KOPT-K1 (cell line): Measurements from ENCODE around the gene KCNAB2.

Experiments
- H3K27ac ChIP-seq: fragments of 200-600 bp; sonication (generic); 2 replicates; pipeline ENCODE4 v1.5.1; 2016; ENCODE audit warnings: antibody characterized with exemption, mild to moderate bottlenecking, low read depth, low read length; ENCODE audit not compliant: poor library complexity, severe bottlenecking
- H3K36me3 ChIP-seq: fragments of 200-600 bp; sonication (generic); 2 replicates; pipeline ENCODE4 v1.5.1; 2017; ENCODE audit warnings: antibody characterized with exemption, mild to moderate bottlenecking, low read length, moderate library complexity; ENCODE audit not compliant: insufficient read depth
- H3K9me3 ChIP-seq: fragments of 200-600 bp; sonication (generic); 2 replicates; pipeline ENCODE4 v1.5.1; 2017; ENCODE audit warnings: antibody characterized with exemption, low read length, mild to moderate bottlenecking; ENCODE audit not compliant: insufficient read depth, poor library complexity, severe bottlenecking

Gene KCNAB2

GRCh38 chr1:6130036-6130435 lies 84.3 kb downstream of the KCNAB2 start:
- peaks cover 21% of the 10 kb centered on the region for H3K9me3 ChIP-seq
- no peaks in the 10 kb centered on the region for H3K36me3 ChIP-seq
- no peak overlapping the region for H3K27ac ChIP-seq

DNA sequence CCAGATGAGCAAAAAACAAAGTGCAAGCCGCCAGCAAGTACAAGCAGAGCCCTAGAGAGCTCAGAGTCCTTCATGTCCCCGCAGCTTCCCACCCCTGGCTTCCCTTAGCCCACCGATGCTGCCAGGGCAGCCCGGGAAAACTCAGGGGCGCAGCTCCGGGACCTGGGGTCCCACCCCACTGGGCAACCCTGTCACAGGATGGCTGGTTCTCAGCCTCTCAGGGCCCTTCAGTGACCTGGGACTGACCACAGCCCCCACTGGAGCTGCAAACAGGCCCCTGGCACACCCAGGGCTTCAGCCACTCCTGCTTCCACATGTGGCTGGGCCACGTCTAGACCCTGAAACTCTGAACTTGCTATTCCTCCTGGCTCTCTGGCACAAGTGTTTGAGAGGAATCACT lies 84.9 kb downstream of the KCNAB2 start:
- Histone ChIP-seq H3K36me3 (no peaks in the 10 kb centered on the region), H3K9me3 (peaks cover 21% of the 10 kb centered on the region), H3K27ac (no peak overlapping the region)

DNA sequence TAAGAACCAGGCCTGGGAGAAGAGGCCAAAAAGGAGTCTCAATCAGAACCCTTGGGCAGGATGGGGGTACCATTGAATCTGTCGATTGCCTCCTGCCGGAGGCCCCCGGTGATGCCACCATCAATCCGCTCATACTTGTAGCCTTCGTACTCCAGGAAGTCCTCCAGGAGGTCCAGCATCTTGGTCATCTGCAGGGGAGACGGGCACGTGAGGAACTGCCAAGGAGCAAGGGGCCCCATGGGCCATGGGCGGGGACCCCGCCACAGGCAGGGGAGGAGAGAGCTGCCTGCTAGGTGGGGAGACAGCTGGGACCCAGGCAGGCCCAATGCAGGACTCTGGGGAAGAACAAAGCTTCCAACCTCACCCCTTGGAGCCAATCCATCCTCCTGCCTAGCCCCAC lies 85.9 kb downstream of the KCNAB2 start:
- Histone ChIP-seq H3K9me3 (peaks cover 21% of the 10 kb centered on the region), H3K27ac (no peak overlapping the region)

DNA sequence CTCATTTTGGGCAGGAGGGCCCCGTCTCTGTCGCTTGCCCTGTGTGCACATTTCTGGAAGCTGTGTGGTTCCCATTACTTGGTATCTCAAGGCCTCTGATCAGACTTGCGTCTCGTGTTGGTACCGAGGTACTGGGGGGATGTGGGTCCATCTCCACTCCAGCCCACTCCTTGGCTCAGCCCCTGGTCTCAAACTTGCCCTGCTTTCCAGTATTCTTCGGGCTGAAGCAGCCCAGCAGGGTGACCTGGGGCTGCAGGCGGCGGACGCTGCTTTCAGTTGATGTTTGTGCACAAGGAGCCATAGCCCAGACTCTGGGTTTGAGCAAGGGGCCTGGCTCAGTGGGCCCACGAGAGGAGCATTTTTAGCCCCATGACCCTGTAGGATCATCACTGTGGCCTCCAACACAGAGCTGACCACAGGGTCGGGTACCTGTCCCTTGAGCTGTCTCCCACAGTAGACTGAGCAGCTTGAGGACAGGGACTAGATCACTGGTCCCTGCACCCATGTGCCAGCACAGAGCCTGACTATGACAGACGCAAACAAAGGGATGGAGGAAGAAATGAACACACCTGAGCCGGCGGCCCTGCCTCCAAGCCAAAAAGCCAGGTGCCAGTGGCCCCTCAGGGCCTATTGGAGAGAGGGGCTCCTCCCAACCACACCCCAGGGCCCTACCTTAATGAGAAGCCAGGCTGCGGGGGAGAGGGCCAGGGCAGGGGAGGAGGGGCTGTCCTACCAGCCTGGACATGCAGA lies 87.6 kb downstream of the KCNAB2 start:
- Histone ChIP-seq H3K9me3 (peaks cover 21% of the 10 kb centered on the region), H3K27ac (no peak overlapping the region), H3K36me3 (no peaks in the 10 kb centered on the region)

More for the DNA sequence above, 85.9 kb downstream of the KCNAB2 start:
- H3K36me3 ChIP-seq: no peaks in the 10 kb centered on the region

GRCh38 chr1:6134206-6134605 lies 88.5 kb downstream of the KCNAB2 start:
- no peak overlapping the region for H3K27ac ChIP-seq
- H3K36me3 ChIP-seq: no peaks in the 10 kb centered on the region
- peaks cover 21% of the 10 kb centered on the region for H3K9me3 ChIP-seq

DNA sequence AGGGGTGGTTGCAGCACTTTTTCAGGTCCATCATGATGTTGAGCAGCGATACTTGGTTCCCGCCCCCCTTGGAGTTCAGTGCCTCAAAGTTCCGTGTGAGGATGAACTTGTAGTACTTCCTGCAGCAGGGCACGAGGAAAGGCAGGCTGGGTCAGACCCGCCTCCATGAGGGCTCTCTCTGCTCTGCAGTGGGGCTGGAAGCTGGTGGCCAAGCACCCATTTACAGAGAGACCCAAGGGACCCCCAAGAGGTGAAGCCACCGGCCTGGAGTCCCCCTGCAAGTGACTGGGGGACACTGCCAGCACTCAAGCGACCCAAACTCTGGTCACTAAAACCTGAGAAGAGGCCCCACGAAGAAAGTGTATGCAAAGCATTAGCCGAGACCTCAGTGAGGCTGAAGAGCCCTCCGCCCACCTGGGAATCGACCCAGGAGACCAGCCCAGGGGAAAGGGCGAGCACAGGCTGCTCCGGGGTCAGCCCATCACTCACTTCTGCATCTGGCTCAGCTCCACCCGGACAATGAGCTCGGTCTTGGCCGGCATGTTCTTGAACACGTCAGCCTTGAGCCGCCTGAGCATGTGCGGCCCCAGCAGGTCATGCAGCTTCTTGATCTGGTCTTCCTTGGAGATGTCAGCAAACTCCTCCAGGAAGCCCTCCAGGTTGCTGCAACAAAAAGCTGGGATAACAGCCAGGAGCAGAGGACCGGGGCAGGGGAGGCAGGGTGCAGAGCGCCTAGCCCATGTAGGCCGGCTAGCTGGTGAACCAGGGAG lies 89.2 kb downstream of the KCNAB2 start:
- H3K36me3 ChIP-seq: no peaks in the 10 kb centered on the region
- no peak overlapping the region for H3K27ac ChIP-seq
- H3K9me3 ChIP-seq: peaks cover 21% of the 10 kb centered on the region

GRCh38 chr1:6136516-6137220 lies 91.0 kb downstream of the KCNAB2 start:
- H3K27ac ChIP-seq: no peak overlapping the region
- peaks cover 17% of the 10 kb centered on the region for H3K9me3 ChIP-seq
- no peaks in the 10 kb centered on the region for H3K36me3 ChIP-seq

- Histone ChIP-seq H3K9me3 (peaks cover 6% of the 10 kb centered on the region), H3K36me3 (no peaks in the 10 kb centered on the region), H3K27ac (no peak overlapping the region)
These were observed 92.1 kb downstream of the KCNAB2 start for GRCh38 chr1:6137758-6138157.

DNA sequence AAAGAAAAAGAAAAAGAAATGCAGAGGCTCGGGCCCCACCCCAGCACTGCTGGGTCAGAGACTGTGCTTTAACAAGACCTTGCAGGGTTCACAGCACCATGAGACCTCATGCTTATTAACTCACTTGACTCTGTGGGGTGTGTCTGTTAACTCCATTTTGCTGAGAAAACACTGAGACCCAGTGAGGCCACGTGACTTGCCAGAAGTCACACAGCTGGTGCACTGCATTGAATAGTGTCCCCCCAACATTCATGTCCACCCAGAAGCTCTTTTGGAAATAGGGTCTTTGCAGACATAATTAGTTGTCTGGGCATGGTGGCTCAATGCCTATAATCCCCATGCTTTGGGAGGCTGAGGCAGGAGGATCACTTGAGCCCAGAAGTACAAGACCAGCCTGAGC lies 94.7 kb downstream of the KCNAB2 start:
- no peaks in the 10 kb centered on the region for H3K36me3 ChIP-seq
- H3K27ac ChIP-seq: no peak overlapping the region
- no peaks in the 10 kb centered on the region for H3K9me3 ChIP-seq

GRCh38 chr1:6141592-6141991 lies 95.9 kb downstream of the KCNAB2 start:
- H3K36me3 ChIP-seq: no peaks in the 10 kb centered on the region
- no peaks in the 10 kb centered on the region for H3K9me3 ChIP-seq
- H3K27ac ChIP-seq: no peak overlapping the region

- H3K27ac ChIP-seq: no peak overlapping the region
- H3K9me3 ChIP-seq: no peaks in the 10 kb centered on the region
- no peaks in the 10 kb centered on the region for H3K36me3 ChIP-seq
These were observed 96.4 kb downstream of the KCNAB2 start for GRCh38 chr1:6142036-6142621.

- H3K9me3 ChIP-seq: no peaks in the 10 kb centered on the region
- H3K36me3 ChIP-seq: no peaks in the 10 kb centered on the region
- no peak overlapping the region for H3K27ac ChIP-seq
These were observed 97.0 kb downstream of the KCNAB2 start for GRCh38 chr1:6142734-6143133.

DNA sequence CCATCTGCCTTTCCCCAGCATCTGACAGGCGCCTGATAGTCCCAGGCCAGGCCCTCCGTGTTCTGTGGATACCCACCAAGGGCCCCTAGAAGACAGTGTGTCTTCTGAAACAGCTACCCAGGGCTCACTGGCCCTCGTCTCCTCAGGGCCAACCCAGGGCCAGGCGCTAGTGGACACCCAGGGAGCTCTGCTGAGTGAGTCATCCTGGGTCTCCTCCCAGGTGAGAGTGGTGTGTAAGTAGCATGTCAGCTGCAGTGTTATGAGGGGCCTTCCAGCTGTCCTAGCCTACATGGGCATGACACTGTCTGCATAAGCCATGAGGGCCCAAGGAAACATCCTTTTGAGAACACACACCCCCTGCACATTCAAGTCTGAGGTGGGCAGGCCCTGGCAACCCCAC lies 97.7 kb downstream of the KCNAB2 start:
- H3K27ac ChIP-seq: no peak overlapping the region
- H3K9me3 ChIP-seq: no peaks in the 10 kb centered on the region
- H3K36me3 ChIP-seq: no peaks in the 10 kb centered on the region

DNA sequence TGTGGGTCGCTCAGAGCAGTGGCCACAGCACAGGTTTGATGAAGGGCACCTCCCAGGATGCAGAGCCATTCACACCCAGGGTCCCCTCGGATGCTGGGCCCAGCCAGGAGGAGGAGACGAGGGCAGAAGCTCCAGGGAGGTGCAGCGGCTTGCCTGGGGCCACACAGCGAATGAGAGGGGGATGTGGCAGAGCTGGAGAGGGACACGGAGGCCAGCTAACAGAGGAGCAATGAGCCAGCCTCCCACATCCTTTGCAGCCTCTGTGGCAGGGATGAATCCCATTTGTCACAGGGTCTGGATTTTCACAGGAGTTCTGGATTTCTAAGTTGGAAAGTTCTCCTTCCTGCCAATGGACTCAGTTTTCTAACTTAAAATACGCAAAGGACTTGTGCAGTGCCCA lies 98.5 kb downstream of the KCNAB2 start:
- H3K9me3 ChIP-seq: no peaks in the 10 kb centered on the region
- no peak overlapping the region for H3K27ac ChIP-seq
- H3K36me3 ChIP-seq: no peaks in the 10 kb centered on the region
